Measurements from ENCODE around the gene CCDC175. TPM values are rescaled to one million over a fixed set of nuclear protein-coding genes. Genes with fewer than 3 reads are reported as not detected.

The CCDC175 gene
- polyA plus RNA-seq, 2 of the 4 experiments (the other 2 are of a cell fraction): not detected

DNA sequence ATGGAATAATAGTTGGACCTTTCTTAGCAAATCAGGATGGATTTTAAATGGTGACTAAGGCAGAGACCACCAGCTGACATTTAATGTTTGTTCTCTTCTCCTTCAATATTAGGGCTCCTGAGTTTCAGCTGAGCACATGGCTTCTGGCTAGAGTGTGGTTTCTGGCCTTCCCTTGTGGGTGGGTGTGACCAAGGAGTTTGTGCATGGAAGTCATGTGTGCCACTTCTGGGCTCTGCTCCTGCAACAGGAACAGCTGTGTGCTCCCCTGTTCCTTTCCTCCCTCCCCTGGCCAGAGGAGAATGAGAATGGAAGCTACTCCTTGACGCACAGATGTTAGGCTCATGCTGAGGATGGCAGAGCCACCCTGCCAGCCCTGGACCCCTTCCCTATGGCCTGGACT lies 44.2 kb downstream of the CCDC175 start:
- POLR2A ChIA-PET: no interaction called here
- DNase-seq (ENCODE audit: low read depth in 1 of 2, low spot score in 1 of 2) (no peak), FAIRE-seq (no peak), ATAC-seq (no peak)
- Histone ChIP-seq H3K4me1 (no peaks in the 10 kb centered on the region), H3K9me3 (peaks cover 10% of the 10 kb centered on the region; the same call in 2 of the 3 replicates), H3K4me2 (no peak overlapping the region), H3K4me3 (no peak overlapping the region), H3K27ac (no peak overlapping the region)
- CTCF ChIA-PET: no interaction called here
- WGBS (ENCODE audit: missing lambda C conversion rate): 78% methylated on average over 1 of the region's 1 CpG
- TF ChIP-seq NPAS2 (CRISPR knock-in tag; IDR thresholded peaks at IDR 0.05; ENCODE audit: borderline replicate concordance): no peak
- TF ChIP-seq, protein P1, sequence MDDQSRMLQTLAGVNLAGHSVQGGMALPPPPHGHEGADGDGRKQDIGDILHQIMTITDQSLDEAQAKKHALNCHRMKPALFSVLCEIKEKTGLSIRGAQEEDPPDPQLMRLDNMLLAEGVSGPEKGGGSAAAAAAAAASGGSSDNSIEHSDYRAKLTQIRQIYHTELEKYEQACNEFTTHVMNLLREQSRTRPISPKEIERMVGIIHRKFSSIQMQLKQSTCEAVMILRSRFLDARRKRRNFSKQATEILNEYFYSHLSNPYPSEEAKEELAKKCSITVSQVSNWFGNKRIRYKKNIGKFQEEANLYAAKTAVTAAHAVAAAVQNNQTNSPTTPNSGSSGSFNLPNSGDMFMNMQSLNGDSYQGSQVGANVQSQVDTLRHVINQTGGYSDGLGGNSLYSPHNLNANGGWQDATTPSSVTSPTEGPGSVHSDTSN (IDR thresholded peaks at IDR 0.05): no peak
- TF ChIP-seq, protein P2, sequence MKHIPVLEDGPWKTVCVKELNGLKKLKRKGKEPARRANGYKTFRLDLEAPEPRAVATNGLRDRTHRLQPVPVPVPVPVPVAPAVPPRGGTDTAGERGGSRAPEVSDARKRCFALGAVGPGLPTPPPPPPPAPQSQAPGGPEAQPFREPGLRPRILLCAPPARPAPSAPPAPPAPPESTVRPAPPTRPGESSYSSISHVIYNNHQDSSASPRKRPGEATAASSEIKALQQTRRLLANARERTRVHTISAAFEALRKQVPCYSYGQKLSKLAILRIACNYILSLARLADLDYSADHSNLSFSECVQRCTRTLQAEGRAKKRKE (CRISPR knock-in tag; IDR thresholded peaks at IDR 0.05; ENCODE audit: low read depth): no peak
- no peak for TF ChIP-seq JUN (IDR thresholded peaks at IDR 0.05)
- TF ChIP-seq RARB (CRISPR knock-in tag; IDR thresholded peaks at IDR 0.05): no peak
- no peak for TF ChIP-seq EP300 (IDR thresholded peaks at IDR 0.05)
- TF ChIP-seq RFX5 (IDR thresholded peaks at IDR 0.05): no peak
- TF ChIP-seq, protein P3, sequence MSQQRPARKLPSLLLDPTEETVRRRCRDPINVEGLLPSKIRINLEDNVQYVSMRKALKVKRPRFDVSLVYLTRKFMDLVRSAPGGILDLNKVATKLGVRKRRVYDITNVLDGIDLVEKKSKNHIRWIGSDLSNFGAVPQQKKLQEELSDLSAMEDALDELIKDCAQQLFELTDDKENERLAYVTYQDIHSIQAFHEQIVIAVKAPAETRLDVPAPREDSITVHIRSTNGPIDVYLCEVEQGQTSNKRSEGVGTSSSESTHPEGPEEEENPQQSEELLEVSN (IDR thresholded peaks at IDR 0.05; ENCODE audit: borderline replicate concordance, low read depth): no peak
- TF ChIP-seq PHF8 (IDR thresholded peaks at IDR 0.05; ENCODE audit: borderline replicate concordance, low read depth): no peak
- no peak for TF ChIP-seq HEYL (CRISPR knock-in tag; IDR thresholded peaks at IDR 0.05)
- TF ChIP-seq CBX2 (IDR thresholded peaks at IDR 0.05; ENCODE audit: borderline replicate concordance, low read depth): no peak
- TF ChIP-seq CEBPB (IDR thresholded peaks at IDR 0.05): no peak

DNA sequence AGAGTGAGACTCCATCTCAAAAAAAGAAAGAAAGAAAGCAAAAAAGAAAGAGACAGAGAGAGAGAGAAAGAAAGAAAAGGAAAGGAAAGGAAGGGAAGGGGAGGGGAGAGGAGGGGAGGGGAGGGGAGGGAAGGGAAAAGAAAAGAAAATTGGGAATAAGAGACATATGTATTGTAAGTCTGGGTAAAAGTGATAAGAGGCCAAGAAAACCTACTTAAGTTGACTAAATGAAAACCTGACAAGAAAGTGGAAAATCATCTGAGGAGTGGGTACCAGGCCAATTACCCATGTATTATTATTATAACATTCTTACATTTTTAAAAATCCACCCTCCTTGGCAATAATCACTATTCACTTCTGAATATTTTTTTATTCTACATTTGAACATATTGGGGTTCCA lies 46.3 kb downstream of the CCDC175 start:
- H3K4me3 ChIP-seq: no peak overlapping the region
- no peak for DNase-seq (ENCODE audit: low read depth in 1 of 2, low spot score in 1 of 2)
- peaks cover 14% of the 10 kb centered on the region; the same call in 2 of the 3 replicates for H3K9me3 ChIP-seq
- ATAC-seq: no peak
- H3K27ac ChIP-seq: no peak overlapping the region
- H3K4me2 ChIP-seq: no peak overlapping the region
- CTCF ChIA-PET: no interaction called here
- FAIRE-seq: no peak
- TF ChIP-seq TFCP2L1 (CRISPR knock-in tag; IDR thresholded peaks at IDR 0.05) (no peak), GATA3 (IDR thresholded peaks at IDR 0.05; ENCODE audit: borderline replicate concordance) (no peak), ZSCAN20 (CRISPR knock-in tag; IDR thresholded peaks at IDR 0.05) (no peak), BHLHE40 (IDR thresholded peaks at IDR 0.05; ENCODE audit: low read depth, low read length) (no peak), KDM5A (IDR thresholded peaks at IDR 0.05) (no peak), ZNF302 (CRISPR knock-in tag; IDR thresholded peaks at IDR 0.05) (no peak), SMC3 (IDR thresholded peaks at IDR 0.05) (no peak)
- TF ChIP-seq, protein P4, sequence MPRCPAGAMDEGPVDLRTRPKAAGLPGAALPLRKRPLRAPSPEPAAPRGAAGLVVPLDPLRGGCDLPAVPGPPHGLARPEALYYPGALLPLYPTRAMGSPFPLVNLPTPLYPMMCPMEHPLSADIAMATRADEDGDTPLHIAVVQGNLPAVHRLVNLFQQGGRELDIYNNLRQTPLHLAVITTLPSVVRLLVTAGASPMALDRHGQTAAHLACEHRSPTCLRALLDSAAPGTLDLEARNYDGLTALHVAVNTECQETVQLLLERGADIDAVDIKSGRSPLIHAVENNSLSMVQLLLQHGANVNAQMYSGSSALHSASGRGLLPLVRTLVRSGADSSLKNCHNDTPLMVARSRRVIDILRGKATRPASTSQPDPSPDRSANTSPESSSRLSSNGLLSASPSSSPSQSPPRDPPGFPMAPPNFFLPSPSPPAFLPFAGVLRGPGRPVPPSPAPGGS (IDR thresholded peaks at IDR 0.05): no peak
- TF ChIP-seq, protein P5, sequence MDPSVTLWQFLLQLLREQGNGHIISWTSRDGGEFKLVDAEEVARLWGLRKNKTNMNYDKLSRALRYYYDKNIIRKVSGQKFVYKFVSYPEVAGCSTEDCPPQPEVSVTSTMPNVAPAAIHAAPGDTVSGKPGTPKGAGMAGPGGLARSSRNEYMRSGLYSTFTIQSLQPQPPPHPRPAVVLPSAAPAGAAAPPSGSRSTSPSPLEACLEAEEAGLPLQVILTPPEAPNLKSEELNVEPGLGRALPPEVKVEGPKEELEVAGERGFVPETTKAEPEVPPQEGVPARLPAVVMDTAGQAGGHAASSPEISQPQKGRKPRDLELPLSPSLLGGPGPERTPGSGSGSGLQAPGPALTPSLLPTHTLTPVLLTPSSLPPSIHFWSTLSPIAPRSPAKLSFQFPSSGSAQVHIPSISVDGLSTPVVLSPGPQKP (IDR thresholded peaks at IDR 0.05; ENCODE audit: low read depth, low read length): no peak
- no peaks in the 10 kb centered on the region for H3K4me1 ChIP-seq
- POLR2A ChIA-PET: no interaction called here
